ENCODE measurements around the gene C6orf47. TPM values are rescaled to one million over a fixed set of nuclear protein-coding genes. Genes with fewer than 3 reads are reported as not detected.

Gene C6orf47
- total and polyA plus RNA-seq, 10 of the 15 experiments (the other 5 are each of a cell fraction or from before 2014, with no cell fraction given), result 0.16 to 20.4 (median 17.3) TPM; not detected in 1

- WGBS (ENCODE audit: insufficient coverage, insufficient replicate concordance, low lambda C conversion rate, missing lambda C conversion rate), result 5% methylated on average over 13 of the region's 13 CpGs
- H3K27ac ChIP-seq (ENCODE audit: control insufficient read depth, insufficient read depth), result peak overlapping the region; percentile 94
- RAD21 ChIA-PET (ENCODE audit: unreplicated experiment), result interaction anchor here (0.7 to 2.1 kb wide), 7 partner anchors 7 to 203 kb away, joined by 3 to 8 read pairs (median 4); partner anchors contain the start of genes AIF1, BAG6, MSH5 and NEU1
- ATAC-seq (peak; percentile 32), DNase-seq (ENCODE audit: low read depth, low spot score) (no peak), FAIRE-seq (no peak)
- CTCF ChIA-PET, result interaction anchor here (1.1 to 2.2 kb wide), 3 partner anchors 7 to 85 kb away, joined by 4 to 19 read pairs (median 5); partner anchors contain the start of gene BAG6
- H3K79me2 ChIP-seq (ENCODE audit: control insufficient read depth, insufficient read depth, low read length), result peaks cover 55% of the 10 kb centered on the region
- H3K9me3 ChIP-seq (replicated peaks; ENCODE audit: control insufficient read depth, insufficient read depth, low read length), result no peaks in the 10 kb centered on the region; the same call in 2 of the 3 replicates
- no TSS peak for BruUV-seq (replicated peaks)
- H3K36me3 ChIP-seq (ENCODE audit: control insufficient read depth in 2 of 2, insufficient read depth in 2 of 2, low read length in 1 of 2), result peaks cover 0 to 12% of the 10 kb centered on the region in 2 experiments
- no peaks in the 10 kb centered on the region for H4K20me1 ChIP-seq (ENCODE audit: control insufficient read depth, insufficient read depth)
- in situ Hi-C loops (cut with MboI) (no loop called here), intact Hi-C loops (cut with micrococcal nuclease; ENCODE audit: unreplicated experiment) (no loop called here)
- H3K4me2 ChIP-seq (ENCODE audit: control insufficient read depth, insufficient read depth), result peak overlapping the region; percentile 99
- peak overlapping the region; percentile 79 for H3K4me3 ChIP-seq
- H3K4me1 ChIP-seq (ENCODE audit: control insufficient read depth, insufficient read depth, low read length), result peaks cover 42% of the 10 kb centered on the region
- no peaks in the 10 kb centered on the region for H3K27me3 ChIP-seq (replicated peaks in 1 of 2; ENCODE audit: control insufficient read depth in 2 of 2, insufficient read depth in 2 of 2, low read length in 1 of 2)
- 0 out of 2 replicates have a peak overlapping the region, but pooled peaks have one; percentile 6 for H2AFZ ChIP-seq (ENCODE audit: control insufficient read depth, low read depth, low read length)
- SMC1A ChIA-PET (ENCODE audit: uncharacterized antibody, unreplicated experiment), result interaction anchor here (2.5 kb wide), 1 partner anchor 8 kb away, joined by 14 read pairs; the partner anchor contains the start of gene BAG6
- peak overlapping the region; percentile 95 for H3K9ac ChIP-seq (ENCODE audit: control insufficient read depth, insufficient read depth, low read length)
- peak; percentile 27; the same call in 1 of the 2 replicates for TF ChIP-seq SIN3A (IDR thresholded peaks at IDR 0.05; ENCODE audit: low read depth, low read length)
- TF ChIP-seq, protein P1, sequence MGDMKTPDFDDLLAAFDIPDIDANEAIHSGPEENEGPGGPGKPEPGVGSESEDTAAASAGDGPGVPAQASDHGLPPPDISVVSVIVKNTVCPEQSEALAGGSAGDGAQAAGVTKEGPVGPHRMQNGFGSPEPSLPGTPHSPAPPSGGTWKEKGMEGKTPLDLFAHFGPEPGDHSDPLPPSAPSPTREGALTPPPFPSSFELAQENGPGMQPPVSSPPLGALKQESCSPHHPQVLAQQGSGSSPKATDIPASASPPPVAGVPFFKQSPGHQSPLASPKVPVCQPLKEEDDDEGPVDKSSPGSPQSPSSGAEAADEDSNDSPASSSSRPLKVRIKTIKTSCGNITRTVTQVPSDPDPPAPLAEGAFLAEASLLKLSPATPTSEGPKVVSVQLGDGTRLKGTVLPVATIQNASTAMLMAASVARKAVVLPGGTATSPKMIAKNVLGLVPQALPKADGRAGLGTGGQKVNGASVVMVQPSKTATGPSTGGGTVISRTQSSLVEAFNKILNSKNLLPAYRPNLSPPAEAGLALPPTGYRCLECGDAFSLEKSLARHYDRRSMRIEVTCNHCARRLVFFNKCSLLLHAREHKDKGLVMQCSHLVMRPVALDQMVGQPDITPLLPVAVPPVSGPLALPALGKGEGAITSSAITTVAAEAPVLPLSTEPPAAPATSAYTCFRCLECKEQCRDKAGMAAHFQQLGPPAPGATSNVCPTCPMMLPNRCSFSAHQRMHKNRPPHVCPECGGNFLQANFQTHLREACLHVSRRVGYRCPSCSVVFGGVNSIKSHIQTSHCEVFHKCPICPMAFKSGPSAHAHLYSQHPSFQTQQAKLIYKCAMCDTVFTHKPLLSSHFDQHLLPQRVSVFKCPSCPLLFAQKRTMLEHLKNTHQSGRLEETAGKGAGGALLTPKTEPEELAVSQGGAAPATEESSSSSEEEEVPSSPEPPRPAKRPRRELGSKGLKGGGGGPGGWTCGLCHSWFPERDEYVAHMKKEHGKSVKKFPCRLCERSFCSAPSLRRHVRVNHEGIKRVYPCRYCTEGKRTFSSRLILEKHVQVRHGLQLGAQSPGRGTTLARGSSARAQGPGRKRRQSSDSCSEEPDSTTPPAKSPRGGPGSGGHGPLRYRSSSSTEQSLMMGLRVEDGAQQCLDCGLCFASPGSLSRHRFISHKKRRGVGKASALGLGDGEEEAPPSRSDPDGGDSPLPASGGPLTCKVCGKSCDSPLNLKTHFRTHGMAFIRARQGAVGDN (IDR thresholded peaks at IDR 0.05), result no peak
- peak; percentile 38; the same call in 1 of the 2 replicates for TF ChIP-seq IKZF1 (conservative IDR thresholded peaks at IDR 0.05)
- 0 out of 2 replicates have a peak, but pooled peaks have one; percentile 2 for TF ChIP-seq SPI1 (IDR thresholded peaks at IDR 0.05; ENCODE audit: borderline replicate concordance, insufficient read depth, low read depth, low read length)
- TF ChIP-seq ZZZ3 (IDR thresholded peaks at IDR 0.05; ENCODE audit: control insufficient read depth, insufficient read length, low read depth), result no peak
- TF ChIP-seq IKZF2 (IDR thresholded peaks at IDR 0.05), result 0 out of 4 replicates have a peak, but pooled peaks of 1 of the 2 experiments have one; percentile 32
- peak; percentile 29; the same call in 1 of the 2 replicates for TF ChIP-seq MAX (IDR thresholded peaks at IDR 0.05; ENCODE audit: low read depth, low read length)
- TF ChIP-seq JUND (IDR thresholded peaks at IDR 0.05; ENCODE audit: low read depth, low read length), result no peak
- TF ChIP-seq STAT3 (IDR thresholded peaks at IDR 0.05; ENCODE audit: low read depth, low read length), result no peak
- TF ChIP-seq MYB (IDR thresholded peaks at IDR 0.05; ENCODE audit: borderline replicate concordance, low read depth, low read length), result no peak
- TF ChIP-seq, protein P2, sequence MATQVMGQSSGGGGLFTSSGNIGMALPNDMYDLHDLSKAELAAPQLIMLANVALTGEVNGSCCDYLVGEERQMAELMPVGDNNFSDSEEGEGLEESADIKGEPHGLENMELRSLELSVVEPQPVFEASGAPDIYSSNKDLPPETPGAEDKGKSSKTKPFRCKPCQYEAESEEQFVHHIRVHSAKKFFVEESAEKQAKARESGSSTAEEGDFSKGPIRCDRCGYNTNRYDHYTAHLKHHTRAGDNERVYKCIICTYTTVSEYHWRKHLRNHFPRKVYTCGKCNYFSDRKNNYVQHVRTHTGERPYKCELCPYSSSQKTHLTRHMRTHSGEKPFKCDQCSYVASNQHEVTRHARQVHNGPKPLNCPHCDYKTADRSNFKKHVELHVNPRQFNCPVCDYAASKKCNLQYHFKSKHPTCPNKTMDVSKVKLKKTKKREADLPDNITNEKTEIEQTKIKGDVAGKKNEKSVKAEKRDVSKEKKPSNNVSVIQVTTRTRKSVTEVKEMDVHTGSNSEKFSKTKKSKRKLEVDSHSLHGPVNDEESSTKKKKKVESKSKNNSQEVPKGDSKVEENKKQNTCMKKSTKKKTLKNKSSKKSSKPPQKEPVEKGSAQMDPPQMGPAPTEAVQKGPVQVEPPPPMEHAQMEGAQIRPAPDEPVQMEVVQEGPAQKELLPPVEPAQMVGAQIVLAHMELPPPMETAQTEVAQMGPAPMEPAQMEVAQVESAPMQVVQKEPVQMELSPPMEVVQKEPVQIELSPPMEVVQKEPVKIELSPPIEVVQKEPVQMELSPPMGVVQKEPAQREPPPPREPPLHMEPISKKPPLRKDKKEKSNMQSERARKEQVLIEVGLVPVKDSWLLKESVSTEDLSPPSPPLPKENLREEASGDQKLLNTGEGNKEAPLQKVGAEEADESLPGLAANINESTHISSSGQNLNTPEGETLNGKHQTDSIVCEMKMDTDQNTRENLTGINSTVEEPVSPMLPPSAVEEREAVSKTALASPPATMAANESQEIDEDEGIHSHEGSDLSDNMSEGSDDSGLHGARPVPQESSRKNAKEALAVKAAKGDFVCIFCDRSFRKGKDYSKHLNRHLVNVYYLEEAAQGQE (IDR thresholded peaks at IDR 0.05; ENCODE audit: low read depth, low read length), result peak; percentile 75
- no peak for TF ChIP-seq CHD2 (IDR thresholded peaks at IDR 0.05; ENCODE audit: borderline replicate concordance, low read depth, low read length)
- peak; percentile 17; the same call in 1 of the 2 replicates for TF ChIP-seq MTA2 (IDR thresholded peaks at IDR 0.05; ENCODE audit: low read depth)
- peak; percentile 38; the same call in 1 of the 2 replicates for TF ChIP-seq EED (IDR thresholded peaks at IDR 0.05; ENCODE audit: low read depth)
- POLR2A ChIA-PET, result interaction anchor here (0.6 to 5.9 kb wide), 9 partner anchors 7 to 165 kb away, joined by 3 to 107 read pairs (median 4); partner anchors contain the start of genes APOM, BAG6, CLIC1 and MSH5
Observed at GRCh38 chr6:31659649-31660380, 763 bp downstream of the C6orf47 start.
